Endothelial cell of umbilical vein (primary cell): Measurements from ENCODE around the gene COL13A1.

Source experiments
- CTCF ChIP-seq, 2 donors: IDR thresholded peaks; 1 replicate in 1 of 2; 2 replicates in 1 of 2; pipeline ENCODE4 v1.5.1; 2011; ENCODE audit warnings: low read length in 2 of 2, mild to moderate bottlenecking in 2 of 2, moderate library complexity in 2 of 2, control low read depth in 1 of 2, inconsistent platforms in 1 of 2, low read depth in 1 of 2; ENCODE audit not compliant: insufficient read depth in 1 of 2; ENCODE audit errors: extremely low read depth in 1 of 2
- EZH2 ChIP-seq: IDR thresholded peaks from 2 replicates; pipeline ENCODE4 v1.6.1; 2012; ENCODE audit warnings: borderline replicate concordance, low read depth, mild to moderate bottlenecking, moderate library complexity, low read length, inconsistent platforms; ENCODE audit not compliant: severe bottlenecking
- JUN ChIP-seq: IDR thresholded peaks from 2 replicates; pipeline ENCODE4 v1.6.1; 2011; ENCODE audit warnings: borderline replicate concordance, low read depth; ENCODE audit not compliant: insufficient read length, insufficient read depth
- MAX ChIP-seq: IDR thresholded peaks from 2 replicates; pipeline ENCODE4 v1.6.1; 2011; ENCODE audit not compliant: insufficient read depth, insufficient read length
- MYC ChIP-seq: IDR thresholded peaks from one replicate; pipeline ENCODE4 v1.6.1; 2011; ENCODE audit warnings: mild to moderate bottlenecking, low read depth, low read length
- POLR2A ChIP-seq: IDR thresholded peaks from 2 replicates; pipeline ENCODE4 v1.6.1; 2012; ENCODE audit warnings: low read depth, mild to moderate bottlenecking, control low read depth, low read length
- POLR2AphosphoS5 ChIP-seq: IDR thresholded peaks from 2 replicates; pipeline ENCODE4 v1.6.1; 2012; ENCODE audit warnings: low read depth, mild to moderate bottlenecking, control low read depth, low read length, moderate library complexity; ENCODE audit not compliant: insufficient read depth

- TF ChIP-seq CTCF (IDR thresholded peaks at IDR 0.05; ENCODE audit: extremely low read depth in 1 of 2, insufficient read depth in 1 of 2, low read depth in 1 of 2, low read length in 2 of 2), result no peak
- TF ChIP-seq POLR2A, result no peak
- no peak for TF ChIP-seq MYC
- no peak for TF ChIP-seq EZH2
- TF ChIP-seq POLR2AphosphoS5, result no peak
- TF ChIP-seq MAX, result no peak
- no peak for TF ChIP-seq JUN
These were observed 83.0 kb downstream of the COL13A1 start for GRCh38 chr10:69884686-69885085.
